LNCaP clone FGC (cell line): ENCODE results near the gene AP3D1.

Source experiments
- DNase-seq: peaks from one replicate; pipeline ENCODE4 v3.0.0-alpha.2; 2011; ENCODE audit warnings: low read depth
- H3K4me3 ChIP-seq: 2 replicates; pipeline ENCODE4 v1.5.1; 2011; ENCODE audit warnings: mild to moderate bottlenecking, low read depth, low read length, control low read depth
- TF ChIP-seq, protein P1 (sequence below): IDR thresholded peaks from 2 replicates; pipeline ENCODE4 v1.5.1; 2012; ENCODE audit warnings: mild to moderate bottlenecking; ENCODE audit not compliant: control insufficient read depth, insufficient read depth; ENCODE audit errors: extremely low read depth

Gene AP3D1

DNA sequence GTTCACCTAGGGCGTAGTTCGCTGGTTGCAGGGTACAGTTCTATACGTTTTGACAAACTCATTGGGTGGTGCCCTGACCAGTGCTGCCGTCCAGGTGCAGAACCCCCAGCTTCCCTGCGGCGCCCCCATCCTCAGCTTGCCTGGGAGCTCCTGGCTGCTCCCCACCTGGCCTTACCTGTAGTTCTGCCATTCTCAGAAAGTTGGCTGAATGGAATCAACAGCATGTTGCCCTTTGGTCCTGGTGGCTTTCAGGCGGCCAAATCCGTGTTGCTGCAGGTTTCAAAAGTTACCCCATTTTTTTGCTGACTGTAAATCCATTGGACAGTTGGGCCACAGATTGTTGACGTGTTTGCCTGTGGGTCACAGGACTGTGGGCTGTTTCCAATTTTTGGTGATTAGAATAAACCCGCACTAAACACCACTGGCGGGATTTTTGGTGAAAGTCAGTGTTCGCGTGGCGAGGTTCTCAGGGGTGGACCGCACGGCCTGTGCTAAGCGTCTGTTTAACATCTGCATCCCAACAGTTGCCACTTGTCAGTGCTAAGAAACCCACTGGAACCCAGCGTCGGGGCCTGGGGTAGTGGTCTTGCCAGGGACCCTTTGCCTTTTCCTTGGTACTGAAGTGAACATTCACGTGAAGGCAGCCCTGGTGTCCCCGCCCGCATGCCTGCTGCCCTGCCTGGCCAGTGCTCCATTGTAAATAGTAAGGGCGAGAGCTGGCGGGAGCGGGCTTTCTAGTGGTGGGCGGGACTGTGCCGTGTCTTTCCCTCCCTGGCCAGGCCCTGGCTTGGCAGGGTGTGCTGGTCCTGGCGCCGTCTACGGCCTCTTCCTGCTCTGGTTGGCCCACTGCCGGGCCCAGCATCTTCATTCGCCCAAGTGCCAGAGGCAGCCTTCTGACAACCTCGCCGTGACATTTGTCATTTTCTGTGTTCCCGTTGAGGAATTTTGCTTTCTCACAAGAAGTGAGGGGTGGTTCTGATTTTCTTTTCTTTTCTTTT lies 15.7 kb upstream of the AP3D1 start:
- H3K4me3 ChIP-seq: no peak overlapping the region
- TF ChIP-seq, protein P1, sequence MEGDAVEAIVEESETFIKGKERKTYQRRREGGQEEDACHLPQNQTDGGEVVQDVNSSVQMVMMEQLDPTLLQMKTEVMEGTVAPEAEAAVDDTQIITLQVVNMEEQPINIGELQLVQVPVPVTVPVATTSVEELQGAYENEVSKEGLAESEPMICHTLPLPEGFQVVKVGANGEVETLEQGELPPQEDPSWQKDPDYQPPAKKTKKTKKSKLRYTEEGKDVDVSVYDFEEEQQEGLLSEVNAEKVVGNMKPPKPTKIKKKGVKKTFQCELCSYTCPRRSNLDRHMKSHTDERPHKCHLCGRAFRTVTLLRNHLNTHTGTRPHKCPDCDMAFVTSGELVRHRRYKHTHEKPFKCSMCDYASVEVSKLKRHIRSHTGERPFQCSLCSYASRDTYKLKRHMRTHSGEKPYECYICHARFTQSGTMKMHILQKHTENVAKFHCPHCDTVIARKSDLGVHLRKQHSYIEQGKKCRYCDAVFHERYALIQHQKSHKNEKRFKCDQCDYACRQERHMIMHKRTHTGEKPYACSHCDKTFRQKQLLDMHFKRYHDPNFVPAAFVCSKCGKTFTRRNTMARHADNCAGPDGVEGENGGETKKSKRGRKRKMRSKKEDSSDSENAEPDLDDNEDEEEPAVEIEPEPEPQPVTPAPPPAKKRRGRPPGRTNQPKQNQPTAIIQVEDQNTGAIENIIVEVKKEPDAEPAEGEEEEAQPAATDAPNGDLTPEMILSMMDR: no peak
- DNase-seq: peak; percentile 89

GRCh38 chr19:2164020-2164998 lies 12.9 kb upstream of the AP3D1 start:
- peak overlapping the region; percentile 89 for H3K4me3 ChIP-seq
- TF ChIP-seq, protein P1: no peak
- no peak for DNase-seq

GRCh38 chr19:2160379-2160778 lies 9.0 kb upstream of the AP3D1 start:
- TF ChIP-seq, protein P1: no peak
- DNase-seq: no peak

DNA sequence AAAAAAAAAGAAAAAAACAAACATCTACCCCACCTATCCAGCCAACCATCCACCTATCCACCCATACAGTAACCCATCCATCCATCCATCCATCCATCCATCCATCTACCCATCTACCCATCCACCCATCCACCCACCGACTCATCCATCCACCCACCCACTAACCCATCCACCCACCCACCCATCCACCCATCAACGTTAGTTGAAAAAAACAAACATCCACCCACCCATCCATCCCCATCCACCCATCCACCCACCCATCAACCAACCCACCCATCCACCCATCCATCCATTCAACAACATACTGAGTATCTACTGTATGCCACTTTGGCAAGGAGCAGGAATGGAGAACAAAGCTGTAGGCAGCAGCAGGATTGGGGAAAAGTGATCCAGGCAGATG lies 6.1 kb upstream of the AP3D1 start:
- no peak for DNase-seq
- TF ChIP-seq, protein P1: no peak
- no peak overlapping the region for H3K4me3 ChIP-seq

More at GRCh38 chr19:2160379-2160778, 9.0 kb upstream of the AP3D1 start:
- H3K4me3 ChIP-seq: no peak overlapping the region

GRCh38 chr19:2154587-2155075 lies 3.3 kb upstream of the AP3D1 start:
- DNase-seq: peak; percentile 76
- no peak overlapping the region for H3K4me3 ChIP-seq
- TF ChIP-seq, protein P1: no peak

DNA sequence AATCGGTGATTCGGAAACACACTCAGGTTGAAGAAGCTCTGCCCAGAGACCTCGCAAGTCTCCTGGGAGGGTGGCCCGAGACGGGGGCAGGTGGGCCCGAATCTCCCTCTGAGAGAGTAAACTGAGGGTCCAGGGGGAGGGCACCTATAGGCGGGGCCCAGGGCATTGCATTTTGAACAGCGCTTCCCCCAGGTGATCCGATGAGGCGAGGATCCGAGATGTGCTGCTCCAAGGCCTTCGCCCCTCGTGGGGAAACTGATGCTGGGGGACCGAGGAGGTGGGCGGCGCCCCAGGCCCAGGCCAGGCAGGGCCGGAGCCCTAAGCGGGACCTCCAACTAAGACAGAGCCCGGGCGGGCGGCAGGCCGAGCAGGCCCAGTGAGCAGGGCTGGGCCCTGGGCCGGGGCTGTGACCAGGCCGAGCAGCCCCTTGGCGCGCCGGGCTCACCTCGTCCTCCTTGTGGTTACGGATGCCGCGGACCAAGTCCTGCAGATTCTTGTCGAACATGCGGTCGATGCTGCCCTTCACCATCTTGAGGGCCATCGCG lies 500 bp downstream of the AP3D1 start:
- peak overlapping the region; percentile 87 for H3K4me3 ChIP-seq
- TF ChIP-seq, protein P1: no peak
- DNase-seq: no peak
